GM23248 (cell line): ENCODE results near the gene GSTM4.

ENCODE experiments used
- EZH2 ChIP-seq: fragments of 200-600 bp; sonication (generic); IDR thresholded peaks from 2 replicates; pipeline ENCODE4 v1.6.1; 2018; ENCODE audit warnings: antibody characterized with exemption, mild to moderate bottlenecking; ENCODE audit not compliant: insufficient read depth, poor library complexity, severe bottlenecking
- EZH2phosphoT487 ChIP-seq: fragments of 200-600 bp; sonication (generic); IDR thresholded peaks from 2 replicates; pipeline ENCODE4 v1.6.1; 2018; ENCODE audit warnings: antibody characterized with exemption, moderate library complexity, mild to moderate bottlenecking, low read depth; ENCODE audit not compliant: insufficient read depth

DNA sequence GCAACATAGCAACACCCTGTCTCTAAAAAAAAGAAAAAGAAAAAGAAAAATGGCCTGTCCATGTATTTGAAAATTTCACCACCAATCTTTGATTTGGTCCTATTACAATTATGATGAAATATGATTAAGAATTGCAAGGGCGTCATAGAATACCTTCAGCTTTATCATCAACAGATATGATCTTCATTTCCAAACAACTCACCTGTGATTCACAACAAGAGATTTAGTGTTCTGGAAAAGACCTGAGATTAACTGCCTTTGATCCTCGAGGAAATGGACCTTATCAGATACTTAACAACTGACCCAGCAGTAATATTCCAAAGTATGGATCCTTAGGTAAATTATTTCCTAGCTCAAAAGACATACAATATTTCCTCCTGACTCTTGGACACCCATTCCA lies 3.5 kb upstream of the GSTM4 start:
- TF ChIP-seq EZH2phosphoT487, result no peak
- no peak for TF ChIP-seq EZH2
